K562 (cell line): ENCODE results near the gene PCSK5. TPM values are rescaled to one million over a fixed set of nuclear protein-coding genes. Genes with fewer than 3 reads are reported as not detected.
"Not testable (repeated sequence)": the region's sequence is repeated elsewhere in the genome, so short reads cannot be mapped to it uniquely, and the experiment has no call there.

Experiments
- ATAC-seq: fragments of 200-7000 bp; cut with Tn5 transposase; 3 replicates; pipeline ENCODE4 v1.9.1; 2020; ENCODE audit warnings: moderate library complexity
- BruUV-seq: library from RNA; stranded (reverse); fragments of 400-500 nt; replicated peaks from 2 replicates; lab custom pipeline; 2021; lab: Mats Ljungman, UMichigan
- CTCF ChIA-PET: fragments of 300-600 bp; formaldehyde crosslinking; extraction: SDS; loops from one replicate; lab custom pipeline; 2021; ENCODE audit warnings: low intra/inter-chr PET ratio; lab: Yijun Ruan, JAX
- POLR2A ChIA-PET: fragments of 300-600, 350-650 bp; sonication (Branson Sonifier 250); formaldehyde crosslinking; extraction: SDS; loops from one replicate; lab custom pipeline; 2021; ENCODE audit warnings: antibody characterized with exemption, inconsistent platforms; lab: Yijun Ruan, JAX
- DNase-seq, 4 experiments: peaks; one replicate each; pipeline versions ENCODE4 v3.0.0 to v3.0.0-alpha.2; 2011 to 2018; ENCODE audit warnings: low spot score in 3 of 4, mixed read lengths in 3 of 4; ENCODE audit errors: extremely low read depth in 1 of 4
- FAIRE-seq: peaks from 2 replicates; lab custom pipeline; 2011; peaks lifted over from hg19 to GRCh38; lab: Jason Lieb, UNC
- H2AFZ ChIP-seq: 2 replicates; pipeline ENCODE4 v1.6.0; 2011; ENCODE audit warnings: low read depth, low read length, control low read depth, inconsistent platforms
- H3K27ac ChIP-seq: fragments of 200-600 bp; 3 replicates; pipeline ENCODE4 v1.8.0; 2011; ENCODE audit warnings: low read depth, mild to moderate bottlenecking, control low read depth, inconsistent platforms, low read length, moderate library complexity, mixed read lengths; ENCODE audit errors: extremely low read depth
- H3K27me3 ChIP-seq, 2 experiments: fragments of 300-600 bp in 1 of 2; 2 replicates in 1 of 2; 3 replicates in 1 of 2; pipeline versions ENCODE4 v1.6.0 to v1.8.0; 2011; ENCODE audit warnings: inconsistent platforms in 2 of 2, low read length in 2 of 2, mild to moderate bottlenecking in 1 of 2, mixed read lengths in 1 of 2, moderate library complexity in 1 of 2; ENCODE audit not compliant: control insufficient read depth in 2 of 2, insufficient read depth in 2 of 2
- H3K36me3 ChIP-seq: fragments of 300-600 bp; 3 replicates; pipeline ENCODE4 v1.8.0; 2011; ENCODE audit warnings: mild to moderate bottlenecking, low read length, inconsistent platforms; ENCODE audit not compliant: control insufficient read depth, insufficient read depth
- H3K4me1 ChIP-seq, 2 experiments: fragments of 200-600 bp in 1 of 2; replicated peaks in 1 of 2; 2 replicates in 1 of 2; 3 replicates in 1 of 2; pipeline versions ENCODE4 v1.5.1 to v1.8.0; 2011; ENCODE audit warnings: inconsistent platforms in 2 of 2, low read length in 2 of 2, mild to moderate bottlenecking in 1 of 2, mixed read lengths in 1 of 2, moderate library complexity in 1 of 2; ENCODE audit not compliant: control insufficient read depth in 2 of 2, insufficient read depth in 2 of 2
- H3K4me2 ChIP-seq: 2 replicates; pipeline ENCODE4 v1.6.1; 2011; ENCODE audit warnings: low read length, control low read depth, inconsistent platforms, mixed read lengths; ENCODE audit not compliant: insufficient read depth
- H3K4me3 ChIP-seq: fragments of 200-600 bp; sonication (generic), shearing (Covaris generic); 2 replicates; pipeline ENCODE4 v1.5.1; 2016; ENCODE audit warnings: control low read depth, inconsistent platforms
- H3K79me2 ChIP-seq: fragments of 200-600 bp; 3 replicates; pipeline ENCODE4 v1.8.0; 2011; ENCODE audit warnings: low read length, inconsistent platforms; ENCODE audit not compliant: control insufficient read depth, insufficient read depth
- H3K9ac ChIP-seq, 2 experiments: 2 replicates each; pipeline versions ENCODE4 v1.6.0 to v1.6.1; 2011; ENCODE audit warnings: low read depth in 2 of 2, low read length in 2 of 2, control low read depth in 1 of 2, inconsistent platforms in 1 of 2, mild to moderate bottlenecking in 1 of 2, mixed read lengths in 1 of 2; ENCODE audit not compliant: insufficient read depth in 1 of 2
- H3K9me1 ChIP-seq: one replicate; pipeline ENCODE4 v1.6.0; 2011; ENCODE audit warnings: inconsistent platforms, mild to moderate bottlenecking, low read length, moderate library complexity; ENCODE audit not compliant: control insufficient read depth, insufficient read depth
- H3K9me3 ChIP-seq: replicated peaks from 2 replicates; pipeline ENCODE4 v1.5.1; 2011; ENCODE audit warnings: low read depth, low read length, inconsistent platforms; ENCODE audit not compliant: control insufficient read depth, insufficient read depth
- H4K20me1 ChIP-seq: replicated peaks from 2 replicates; pipeline ENCODE4 v1.6.1; 2011; ENCODE audit warnings: low read length, inconsistent platforms, mixed read lengths; ENCODE audit not compliant: control insufficient read depth, insufficient read depth
- CBFB ChIP-seq: sonication (generic); formaldehyde crosslinking; IDR thresholded peaks from 2 replicates; pipeline ENCODE4 v1.4.0; 2020; ENCODE audit warnings: mild to moderate bottlenecking, missing genetic modification reagents
- COPS2 ChIP-seq: fragments of 450-650 bp; conservative IDR thresholded peaks from 2 replicates; pipeline ENCODE4 v1.6.1; 2016; ENCODE audit warnings: mild to moderate bottlenecking, moderate library complexity
- EGR1 ChIP-seq: fragments of 450-650 bp; conservative IDR thresholded peaks from 2 replicates; pipeline ENCODE4 v1.6.1; 2017; ENCODE audit warnings: mild to moderate bottlenecking
- HNRNPH1 ChIP-seq: fragments of 200-400 bp; formaldehyde crosslinking; optimal IDR thresholded peaks from 2 replicates; pipeline ENCODE3; 2017; ENCODE audit warnings: low read depth, mild to moderate bottlenecking, low read length, moderate library complexity
- HNRNPK ChIP-seq: fragments of 200-400 bp; formaldehyde crosslinking; IDR thresholded peaks from one replicate; pipeline ENCODE4 v1.6.1; 2018; ENCODE audit warnings: mild to moderate bottlenecking, low read depth, low read length; ENCODE audit not compliant: poor library complexity, severe bottlenecking
- PPARD ChIP-seq: fragments of 250-450 bp; sonication (Bioruptor Pico); IDR thresholded peaks from 2 replicates; pipeline ENCODE4 v1.8.0; 2022; ENCODE audit warnings: inconsistent platforms, mild to moderate bottlenecking, moderate library complexity
- RCOR1 ChIP-seq, 2 experiments: IDR thresholded peaks; 2 replicates each; pipeline ENCODE4 v1.6.1; 2012; ENCODE audit warnings: low read depth in 2 of 2, low read length in 2 of 2, borderline replicate concordance in 1 of 2, improper control_type of control experiment in 1 of 2
- TFAM ChIP-seq: fragments of 250-450 bp; sonication (Bioruptor Pico); conservative IDR thresholded peaks from 2 replicates; pipeline ENCODE4 v1.5.0; 2021; ENCODE audit warnings: mild to moderate bottlenecking, moderate library complexity
- XRCC3 ChIP-seq: fragments of 450-650 bp; IDR thresholded peaks from 2 replicates; pipeline ENCODE4 v1.6.1; 2017; ENCODE audit warnings: mild to moderate bottlenecking, moderate library complexity
- ZBTB7A ChIP-seq: IDR thresholded peaks from 2 replicates; pipeline ENCODE4 v1.6.1; 2011; ENCODE audit warnings: low read depth, mild to moderate bottlenecking, low read length, moderate library complexity, borderline replicate concordance; ENCODE audit not compliant: control insufficient read depth
- WGBS: fragments of 100-300 bp; shearing (Covaris generic); methylation state at CpG from one replicate; pipeline ENCODE4 v1.1.6; 2016; ENCODE audit warnings: low coverage, mixed read lengths; ENCODE audit not compliant: insufficient coverage; ENCODE audit errors: missing lambda C conversion rate; 5-methylcytosine and 5-hydroxymethylcytosine counted together
- in situ Hi-C: fragments of 300-500 bp; cut with MboI; formaldehyde crosslinking; loops from 4 replicates; pipeline ENCODE4 v1.15.0; 2018; ENCODE audit warnings: inconsistent platforms, mixed read lengths
- intact Hi-C: fragments of 100-400 bp; cut with micrococcal nuclease; formaldehyde crosslinking; loops from 2 replicates; pipeline ENCODE4 v1.14.2; 2022
- polyA plus RNA-seq, 8 experiments: library from polyadenylated mRNA; depleted of rRNA in 4 of 8; stranded (reverse) in 5 of 8; unstranded in 3 of 8; fragments of >200 nt; fragmentation: Nextera tagmentation in 2 of 8; fragmentation: Illumina TruSeq in 1 of 8; extraction: Ambion mirVana in 2 of 8; extraction: Trizol in 1 of 8; gene quantifications; 2 replicates each; pipeline versions ENCODE4 v1.2.1 to v1.2.3, GENCODE V29; 2011 to 2014; ENCODE audit warnings: inconsistent platforms in 1 of 8, missing spikeins in 1 of 8
- total RNA-seq, 7 experiments: library from RNA; depleted of rRNA in 6 of 7; stranded (reverse); fragments of >200 nt in 6 of 7; fragmentation: Illumina TruSeq in 2 of 7; extraction: Trizol in 2 of 7; gene quantifications; 2 replicates each; pipeline versions ENCODE4 v1.2.1 to v1.2.3, GENCODE V29; 2011 to 2021; ENCODE audit warnings: low replicate concordance in 1 of 7
- TF ChIP-seq, protein P1 (sequence below): fragments of 450-650 bp; IDR thresholded peaks from 2 replicates; pipeline ENCODE4 v1.6.1; 2016; ENCODE audit warnings: borderline replicate concordance

PCSK5 gene
- total and polyA plus RNA-seq, 9 of the 15 experiments (the other 6 are each of a cell fraction or from before 2014, with no cell fraction given) = not detected

DNA sequence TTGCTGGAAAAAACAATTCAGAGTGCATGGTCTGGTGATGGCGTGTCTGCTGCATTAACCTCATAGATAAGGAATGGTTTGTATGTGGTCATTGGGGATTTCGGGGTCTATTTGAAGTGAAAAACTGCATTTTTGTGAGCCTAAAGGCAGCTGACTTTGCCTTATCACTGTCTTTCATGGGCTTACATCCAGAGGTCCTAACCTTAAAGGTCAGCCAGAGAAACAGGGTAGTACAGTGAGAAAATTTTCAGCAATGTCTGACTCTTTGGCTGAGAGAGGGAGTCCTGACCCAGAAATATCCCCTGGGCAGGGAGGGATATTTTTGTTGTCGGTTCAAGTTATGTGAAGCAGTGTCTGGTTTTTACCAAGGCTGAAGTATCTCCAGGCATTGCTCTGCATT, 5.7 kb downstream of the PCSK5 start:
- H3K4me2 ChIP-seq = no peak overlapping the region
- no peaks in the 10 kb centered on the region for H3K79me2 ChIP-seq
- ChIA-PET CTCF (no interaction called here), POLR2A (no interaction called here)
- H3K4me1 ChIP-seq = peaks cover 0 to 1% of the 10 kb centered on the region in 2 experiments; a peak in 1 of 5 replicates
- no peaks in the 10 kb centered on the region for H3K36me3 ChIP-seq
- intact Hi-C loops (no loop called here), in situ Hi-C loops (no loop called here)
- H3K9me3 ChIP-seq = no peaks in the 10 kb centered on the region
- DNase-seq (no peak), FAIRE-seq (no peak), ATAC-seq (no peak)
- no peak overlapping the region for H3K9ac ChIP-seq
- 0% methylated on average over 3 of the region's 3 CpGs for WGBS
- no peaks in the 10 kb centered on the region for H3K9me1 ChIP-seq
- H4K20me1 ChIP-seq = no peaks in the 10 kb centered on the region
- TF ChIP-seq ZBTB7A (no peak), CBFB (CRISPR knock-in tag) (no peak), HNRNPH1 (no peak), COPS2 (no peak), RCOR1 (IDR thresholded peaks at IDR 0.05; ENCODE audit: borderline replicate concordance in 1 of 2, low read depth in 2 of 2, low read length in 2 of 2) (no peak), EGR1 (no peak), PPARD (CRISPR knock-in tag) (no peak), XRCC3 (no peak), TFAM (CRISPR knock-in tag) (no peak), HNRNPK (no peak)
- TF ChIP-seq, protein P1, sequence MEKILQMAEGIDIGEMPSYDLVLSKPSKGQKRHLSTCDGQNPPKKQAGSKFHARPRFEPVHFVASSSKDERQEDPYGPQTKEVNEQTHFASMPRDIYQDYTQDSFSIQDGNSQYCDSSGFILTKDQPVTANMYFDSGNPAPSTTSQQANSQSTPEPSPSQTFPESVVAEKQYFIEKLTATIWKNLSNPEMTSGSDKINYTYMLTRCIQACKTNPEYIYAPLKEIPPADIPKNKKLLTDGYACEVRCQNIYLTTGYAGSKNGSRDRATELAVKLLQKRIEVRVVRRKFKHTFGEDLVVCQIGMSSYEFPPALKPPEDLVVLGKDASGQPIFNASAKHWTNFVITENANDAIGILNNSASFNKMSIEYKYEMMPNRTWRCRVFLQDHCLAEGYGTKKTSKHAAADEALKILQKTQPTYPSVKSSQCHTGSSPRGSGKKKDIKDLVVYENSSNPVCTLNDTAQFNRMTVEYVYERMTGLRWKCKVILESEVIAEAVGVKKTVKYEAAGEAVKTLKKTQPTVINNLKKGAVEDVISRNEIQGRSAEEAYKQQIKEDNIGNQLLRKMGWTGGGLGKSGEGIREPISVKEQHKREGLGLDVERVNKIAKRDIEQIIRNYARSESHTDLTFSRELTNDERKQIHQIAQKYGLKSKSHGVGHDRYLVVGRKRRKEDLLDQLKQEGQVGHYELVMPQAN = no peak
- no peak overlapping the region for H3K4me3 ChIP-seq
- peaks cover 0 to 10% of the 10 kb centered on the region in 2 experiments; a peak in 2 of 5 replicates for H3K27me3 ChIP-seq
- no peak overlapping the region for H2AFZ ChIP-seq
- BruUV-seq = no TSS peak
- no peak overlapping the region for H3K27ac ChIP-seq

DNA sequence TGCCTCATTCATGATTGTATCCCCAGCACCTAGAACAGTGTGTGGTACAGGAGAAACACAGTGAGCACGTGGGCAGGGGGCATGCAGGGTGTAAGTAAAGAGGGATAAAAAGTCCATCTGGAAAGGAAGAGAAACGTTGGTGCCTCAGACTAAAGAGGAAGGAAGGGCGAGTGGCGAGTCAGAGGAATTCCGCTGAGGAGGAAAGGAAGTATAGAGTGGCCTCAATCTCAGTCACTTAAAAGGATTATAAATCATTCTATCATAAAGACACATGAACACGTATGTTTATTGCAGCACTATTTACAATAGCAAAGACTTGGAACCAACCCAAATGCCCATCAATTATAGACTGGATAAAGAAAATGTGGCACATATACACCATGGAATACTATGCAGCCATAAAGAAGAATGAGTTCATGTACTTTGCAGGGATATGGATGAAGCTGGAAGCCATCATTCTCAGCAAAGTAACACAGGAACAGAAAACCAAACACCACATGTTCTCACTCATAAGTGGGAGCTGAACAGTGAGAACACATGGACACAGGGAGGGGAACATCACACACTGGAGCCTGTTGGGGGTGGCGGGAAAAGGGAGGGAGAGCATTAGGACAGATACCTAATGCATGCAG, 10.5 kb downstream of the PCSK5 start:
- H3K4me1 ChIP-seq, H3K36me3 ChIP-seq, H3K9me1 ChIP-seq, H3K27ac ChIP-seq, ATAC-seq, H3K4me3 ChIP-seq, CTCF ChIA-PET, POLR2A ChIA-PET, H3K79me2 ChIP-seq, H3K9me3 ChIP-seq, FAIRE-seq, BruUV-seq, H3K4me2 ChIP-seq, DNase-seq, H2AFZ ChIP-seq, in situ Hi-C loops, H3K9ac ChIP-seq, H4K20me1 ChIP-seq, H3K27me3 ChIP-seq, intact Hi-C loops: not testable (repeated sequence)
- 0% methylated on average over 6 of the region's 7 CpGs for WGBS
